ENCODE measurements around the gene SHTN1.

GRCh38 chr10:116864436-116864835, 140.6 kb downstream of the SHTN1 start:
- no peak for TF ChIP-seq CTCF (conservative IDR thresholded peaks at IDR 0.05; ENCODE audit: low read depth, low read length)
- TF ChIP-seq EZH2 (IDR thresholded peaks at IDR 0.05; ENCODE audit: borderline replicate concordance, low read depth, low read length, poor library complexity, severe bottlenecking), result no peak
